Stimulated activated CD8-positive, alpha-beta memory T cell treated with anti-CD3 and anti-CD28 coated beads, Interleukin-15, amount 100 ng/mL, for 1 hour (primary cell): ENCODE measurements around the gene GBF1.

Experiments used
- DNase-seq: peaks from one replicate; pipeline ENCODE4 v3.0.0-alpha.2; 2020; ENCODE audit warnings: low read depth

Gene GBF1

DNA sequence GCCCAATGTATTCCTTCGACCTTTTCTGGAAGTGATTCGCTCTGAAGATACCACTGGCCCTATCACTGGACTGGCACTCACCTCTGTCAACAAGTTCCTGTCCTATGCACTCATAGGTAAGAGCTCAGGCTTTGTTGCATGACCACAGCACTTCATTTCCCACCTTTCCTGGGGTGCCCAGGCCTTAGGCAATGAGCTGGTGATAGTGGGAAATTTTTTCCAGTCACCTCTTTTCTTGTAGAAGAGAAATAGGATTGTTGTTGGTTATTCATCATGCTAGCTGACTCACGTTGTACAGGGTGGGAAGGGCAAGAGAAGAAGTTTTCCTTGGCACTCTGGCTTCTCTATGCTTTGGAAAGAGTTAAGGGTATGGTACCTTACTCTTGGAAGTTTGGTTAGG is 98.7 kb downstream of the GBF1 start:
- DNase-seq = no peak

DNA sequence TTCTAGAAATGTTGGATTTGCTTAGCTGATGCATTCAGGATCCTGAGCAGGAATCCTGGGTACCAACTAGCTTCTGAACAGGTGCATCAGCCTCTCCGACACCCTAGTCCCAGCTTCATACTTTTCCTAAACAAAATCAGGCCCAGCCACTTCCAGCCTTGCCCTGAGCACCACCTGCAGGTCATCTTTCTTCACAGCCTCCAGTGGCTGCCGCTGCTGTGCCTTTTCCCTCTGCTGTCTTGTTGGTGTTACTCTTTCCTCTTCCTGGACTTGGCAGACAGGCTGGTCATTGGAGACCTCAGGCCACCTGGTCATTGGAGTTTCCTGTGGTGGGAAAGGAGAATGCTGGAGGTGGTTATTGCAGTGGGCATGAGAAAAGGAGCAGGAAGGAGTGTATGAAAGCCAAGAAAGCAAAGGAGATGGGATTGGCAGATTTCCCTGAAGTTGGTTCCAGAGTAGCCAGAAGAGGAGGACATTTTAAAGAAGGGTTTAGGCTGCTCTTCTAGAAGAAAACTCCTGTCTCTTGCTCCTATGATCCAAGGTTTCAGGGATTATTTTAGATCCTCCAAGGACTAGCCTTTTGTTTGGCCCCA is 102.0 kb downstream of the GBF1 start:
- no peak for DNase-seq

DNA sequence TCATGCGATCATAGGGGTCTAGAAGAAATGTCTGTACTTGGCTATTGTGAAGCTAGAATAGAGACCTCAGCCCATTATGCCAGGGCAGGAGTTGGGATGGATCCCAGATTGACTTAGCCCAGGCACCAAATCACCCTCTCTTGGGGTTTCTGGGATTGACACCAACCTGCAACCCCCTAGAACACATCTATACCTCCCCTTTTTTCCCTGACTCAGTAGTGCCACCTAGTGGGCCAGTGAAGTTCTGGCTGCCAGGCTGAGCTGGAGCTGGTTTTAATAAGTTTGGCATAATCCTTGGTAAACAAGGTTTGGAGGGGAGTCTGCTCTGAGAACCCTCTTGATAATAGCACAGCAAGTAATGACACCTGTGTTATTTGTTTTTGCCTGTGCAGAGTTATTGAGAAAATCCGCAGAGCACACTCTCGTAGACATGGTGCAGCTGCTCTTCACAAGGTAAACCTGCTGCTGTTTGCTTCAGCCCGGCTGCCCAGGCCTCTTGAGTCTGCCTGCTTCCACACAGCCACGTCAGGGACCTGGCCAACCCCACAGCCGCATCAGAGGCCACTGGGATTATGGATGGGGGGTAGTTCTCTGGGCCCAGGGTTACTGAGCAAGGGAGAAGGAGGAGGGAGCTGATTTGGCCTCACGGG is 106.9 kb downstream of the GBF1 start:
- peak; percentile 68 for DNase-seq

DNA sequence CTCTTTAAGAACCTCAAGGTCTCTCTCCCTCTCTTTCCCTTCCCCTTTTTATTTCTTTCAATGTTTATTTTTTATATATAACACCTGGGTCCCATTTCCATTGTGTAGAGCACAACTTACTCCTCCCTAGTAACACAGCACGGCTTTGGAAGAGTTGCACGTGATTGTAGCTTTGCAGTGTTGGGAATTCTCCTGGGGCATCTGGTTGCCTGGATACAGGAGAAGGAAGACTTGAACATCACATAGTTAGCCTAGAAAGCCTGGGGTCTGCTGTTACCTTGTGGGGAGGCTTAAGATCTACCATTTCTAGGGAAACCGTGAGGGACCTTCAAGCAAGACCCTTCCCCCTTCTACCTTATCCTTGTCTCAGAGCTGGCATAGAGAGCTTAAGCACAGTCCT is 109.1 kb downstream of the GBF1 start:
- no peak for DNase-seq

DNA sequence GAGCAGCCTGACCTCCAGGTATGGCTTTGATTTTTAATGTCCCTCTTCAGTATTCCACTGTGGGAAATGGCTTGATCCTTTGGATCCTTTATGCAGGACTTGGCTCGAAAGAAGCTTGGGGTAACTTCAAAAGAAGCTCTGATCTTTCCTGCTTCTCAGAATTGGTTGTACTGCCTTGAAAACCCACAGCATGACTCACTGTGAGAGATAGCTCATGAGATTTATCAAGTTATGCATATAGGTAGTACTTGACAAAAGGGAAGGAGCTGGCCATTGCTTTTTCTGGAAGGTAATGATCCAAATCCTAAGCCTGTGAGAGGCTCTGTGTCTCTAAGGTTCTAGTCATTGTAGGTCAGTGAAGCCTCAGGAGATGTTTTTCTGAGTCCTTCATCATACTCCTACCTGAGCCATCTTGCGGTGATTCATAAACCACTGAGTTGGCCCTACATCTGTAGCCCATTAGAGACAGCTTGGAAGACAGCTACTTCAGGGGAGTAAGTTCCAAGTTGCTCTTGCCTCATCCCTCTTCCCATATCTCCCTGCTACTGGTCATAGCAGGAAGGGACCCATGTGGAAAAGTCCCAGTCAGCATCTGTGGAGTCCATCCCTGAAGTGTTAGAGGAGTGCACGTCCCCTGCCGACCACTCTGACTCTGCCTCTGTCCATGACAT is 113.5 kb downstream of the GBF1 start:
- no peak for DNase-seq

DNA sequence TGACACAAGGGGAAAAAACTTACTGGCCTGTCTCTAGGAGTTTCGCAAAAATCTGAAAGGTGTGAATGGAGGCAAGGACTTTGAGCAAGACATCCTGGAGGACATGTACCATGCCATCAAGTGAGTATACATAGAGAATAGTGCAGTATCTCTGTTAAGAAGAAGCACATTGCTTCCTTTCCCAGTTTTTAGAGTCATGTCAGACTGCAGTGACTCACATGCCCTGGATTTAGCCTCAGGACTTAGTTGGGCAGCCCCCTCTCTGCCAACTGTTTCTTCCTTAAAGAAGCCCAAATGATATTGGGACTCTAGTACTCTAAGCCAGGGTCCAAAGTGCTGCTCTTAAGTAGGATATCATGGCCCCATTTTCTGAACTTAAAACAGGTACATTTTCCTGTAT is 122.1 kb downstream of the GBF1 start:
- DNase-seq = no peak

DNA sequence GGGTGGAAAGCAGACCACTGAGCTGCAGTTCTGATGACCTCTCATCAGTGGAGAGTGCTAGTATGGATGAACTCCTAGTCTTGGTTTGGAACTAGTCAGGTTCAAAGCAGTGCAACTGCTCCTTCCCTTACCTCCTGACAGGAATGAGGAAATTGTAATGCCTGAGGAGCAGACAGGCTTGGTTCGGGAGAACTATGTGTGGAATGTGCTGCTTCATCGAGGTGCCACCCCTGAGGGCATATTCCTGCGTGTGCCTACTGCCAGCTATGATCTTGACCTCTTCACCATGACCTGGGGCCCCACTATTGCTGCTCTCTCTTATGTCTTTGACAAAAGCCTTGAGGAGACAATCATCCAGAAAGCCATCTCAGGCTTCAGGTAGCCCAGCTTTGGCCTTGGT is 122.7 kb downstream of the GBF1 start:
- no peak for DNase-seq

DNA sequence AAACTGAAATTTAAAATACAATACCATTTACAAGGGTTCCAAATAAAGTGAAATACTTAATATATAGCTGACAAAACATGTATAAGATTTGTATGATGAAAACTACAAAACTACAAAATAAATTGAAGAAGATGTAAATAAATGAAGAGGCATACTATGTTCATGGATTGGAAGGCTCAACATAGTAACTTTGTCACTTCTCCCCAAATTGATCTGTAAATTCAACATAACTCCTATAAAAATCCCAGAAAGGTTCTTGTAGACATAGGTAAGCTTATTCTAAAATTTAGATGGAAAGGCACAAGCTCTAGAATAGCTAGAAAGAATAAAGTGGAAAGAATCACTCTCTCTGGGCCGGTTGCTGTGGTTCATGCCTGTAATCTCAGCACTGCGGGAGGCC is 126.0 kb downstream of the GBF1 start:
- DNase-seq = no peak

DNA sequence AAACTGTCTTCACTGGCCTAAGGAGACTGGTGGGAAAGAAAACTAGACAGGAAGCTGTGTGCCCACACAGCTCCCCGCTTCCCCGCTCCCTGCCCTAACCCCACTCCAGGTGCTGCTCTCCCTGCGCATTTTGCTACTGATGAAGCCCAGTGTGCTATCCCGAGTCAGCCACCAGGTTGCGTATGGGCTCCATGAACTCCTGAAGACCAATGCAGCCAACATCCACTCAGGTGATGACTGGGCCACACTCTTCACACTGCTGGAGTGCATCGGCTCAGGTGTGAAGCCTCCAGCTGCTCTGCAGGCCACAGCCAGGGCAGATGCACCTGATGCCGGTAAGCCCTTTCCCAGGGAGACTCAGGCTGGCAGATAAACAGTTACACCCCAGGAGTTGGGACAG is 129.9 kb downstream of the GBF1 start:
- DNase-seq = no peak

DNA sequence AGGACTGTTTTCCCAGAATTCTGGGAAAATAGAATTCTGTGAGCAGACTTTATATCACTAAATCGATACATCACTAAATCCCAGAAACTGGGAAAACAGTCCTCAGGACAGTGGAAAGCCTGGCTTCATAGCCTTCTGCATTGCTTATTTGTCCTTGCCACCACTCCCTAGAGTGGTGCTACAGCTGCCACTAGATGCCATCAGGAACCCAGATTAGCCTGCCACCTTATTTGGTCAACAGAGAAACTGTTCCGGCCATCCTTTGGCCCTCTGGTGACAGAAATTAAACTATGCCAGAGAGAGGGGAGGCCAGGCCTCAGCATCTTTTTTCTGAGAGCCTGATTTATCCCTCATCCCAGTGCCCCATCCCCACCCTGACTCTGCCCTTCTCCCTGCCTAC is 130.5 kb downstream of the GBF1 start:
- no peak for DNase-seq

DNA sequence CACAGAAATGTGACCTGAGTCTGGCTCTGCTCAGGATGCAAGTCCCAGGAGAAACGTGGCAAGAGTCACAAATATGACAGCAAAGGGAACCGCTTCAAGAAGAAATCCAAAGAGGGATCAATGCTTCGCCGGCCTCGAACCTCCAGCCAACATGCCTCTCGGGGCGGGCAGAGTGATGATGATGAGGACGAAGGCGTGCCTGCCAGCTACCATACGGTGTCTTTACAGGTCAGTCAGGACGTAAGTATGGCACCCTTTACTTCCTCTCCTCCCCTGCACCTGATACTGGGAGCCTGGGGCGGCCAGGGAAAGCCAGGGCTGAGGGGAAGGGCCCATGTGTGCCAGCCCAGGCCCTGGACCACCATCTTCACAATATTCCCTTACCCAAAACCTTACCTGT is 131.6 kb downstream of the GBF1 start:
- DNase-seq = no peak

DNA sequence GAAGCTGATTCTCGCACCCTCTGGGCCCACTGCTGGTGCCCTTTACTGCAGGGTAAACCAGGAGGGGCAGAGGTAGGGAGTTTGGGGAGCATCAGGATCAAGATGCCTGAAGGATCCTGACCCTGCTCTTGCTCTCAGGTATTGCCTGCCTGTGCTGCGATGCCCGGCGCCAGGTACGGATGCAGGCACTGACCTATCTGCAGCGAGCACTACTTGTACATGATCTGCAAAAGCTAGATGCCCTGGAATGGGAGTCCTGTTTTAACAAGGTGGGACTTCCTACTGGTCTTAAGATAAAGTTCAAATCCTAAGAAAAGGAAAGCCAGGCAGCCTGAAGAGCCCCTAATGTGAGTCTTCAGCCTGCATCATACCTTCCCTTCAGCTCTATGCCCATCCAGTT is 134.1 kb downstream of the GBF1 start:
- no peak for DNase-seq

DNA sequence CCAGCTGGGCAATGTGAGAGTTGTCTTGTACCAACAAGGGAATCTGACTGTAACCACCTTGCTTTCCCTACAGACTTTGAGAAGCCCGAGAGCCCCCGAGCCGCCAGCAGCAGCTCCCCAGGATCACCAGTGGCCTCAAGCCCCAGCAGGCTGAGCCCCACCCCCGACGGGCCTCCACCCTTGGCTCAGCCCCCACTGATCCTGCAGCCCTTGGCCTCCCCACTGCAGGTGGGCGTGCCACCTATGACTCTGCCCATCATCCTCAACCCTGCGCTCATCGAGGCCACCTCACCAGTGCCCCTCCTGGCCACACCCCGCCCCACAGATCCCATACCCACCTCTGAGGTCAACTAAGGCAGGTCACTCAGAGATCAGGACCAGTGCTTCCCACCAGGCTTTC is 136.7 kb downstream of the GBF1 start:
- no peak for DNase-seq

DNA sequence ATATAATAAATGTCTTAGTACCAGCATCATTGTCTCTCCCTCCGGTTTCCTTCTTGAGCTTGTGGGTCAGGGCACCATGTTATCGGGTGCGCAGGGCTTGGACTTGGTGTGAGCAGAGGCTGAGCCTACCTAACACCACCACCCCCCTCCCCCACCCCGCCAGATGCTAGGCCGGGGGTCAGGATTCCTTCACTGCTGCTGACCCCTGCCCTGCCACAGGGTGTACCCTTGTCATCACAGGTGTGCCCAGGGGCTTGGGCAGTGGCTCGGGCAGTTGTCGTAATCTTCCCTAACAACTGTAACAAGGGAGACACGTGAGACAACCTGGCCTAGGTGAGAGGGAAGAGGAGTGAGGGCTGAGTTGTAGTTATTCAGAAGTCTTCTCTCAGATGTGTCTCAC is 137.5 kb downstream of the GBF1 start:
- DNase-seq = no peak

DNA sequence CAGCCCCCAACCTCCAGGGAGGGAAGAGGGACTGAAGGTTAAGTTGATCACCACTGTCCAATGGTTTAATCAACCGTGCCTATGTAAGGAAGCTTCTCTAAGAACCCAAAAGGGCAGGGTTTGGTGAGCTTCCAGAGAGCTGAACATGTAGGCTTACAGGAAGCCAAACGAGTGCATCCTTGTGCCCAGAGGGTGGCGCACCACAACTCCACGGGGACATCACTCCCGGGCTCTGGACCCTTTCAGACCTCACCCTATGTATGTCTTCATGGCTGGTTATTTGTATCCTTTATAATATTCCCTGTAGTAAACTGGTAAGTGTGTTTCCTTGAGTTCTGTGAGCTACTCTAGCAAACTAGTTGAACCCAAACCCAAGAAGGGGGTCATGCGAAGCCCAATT is 138.7 kb downstream of the GBF1 start:
- no peak for DNase-seq

DNA sequence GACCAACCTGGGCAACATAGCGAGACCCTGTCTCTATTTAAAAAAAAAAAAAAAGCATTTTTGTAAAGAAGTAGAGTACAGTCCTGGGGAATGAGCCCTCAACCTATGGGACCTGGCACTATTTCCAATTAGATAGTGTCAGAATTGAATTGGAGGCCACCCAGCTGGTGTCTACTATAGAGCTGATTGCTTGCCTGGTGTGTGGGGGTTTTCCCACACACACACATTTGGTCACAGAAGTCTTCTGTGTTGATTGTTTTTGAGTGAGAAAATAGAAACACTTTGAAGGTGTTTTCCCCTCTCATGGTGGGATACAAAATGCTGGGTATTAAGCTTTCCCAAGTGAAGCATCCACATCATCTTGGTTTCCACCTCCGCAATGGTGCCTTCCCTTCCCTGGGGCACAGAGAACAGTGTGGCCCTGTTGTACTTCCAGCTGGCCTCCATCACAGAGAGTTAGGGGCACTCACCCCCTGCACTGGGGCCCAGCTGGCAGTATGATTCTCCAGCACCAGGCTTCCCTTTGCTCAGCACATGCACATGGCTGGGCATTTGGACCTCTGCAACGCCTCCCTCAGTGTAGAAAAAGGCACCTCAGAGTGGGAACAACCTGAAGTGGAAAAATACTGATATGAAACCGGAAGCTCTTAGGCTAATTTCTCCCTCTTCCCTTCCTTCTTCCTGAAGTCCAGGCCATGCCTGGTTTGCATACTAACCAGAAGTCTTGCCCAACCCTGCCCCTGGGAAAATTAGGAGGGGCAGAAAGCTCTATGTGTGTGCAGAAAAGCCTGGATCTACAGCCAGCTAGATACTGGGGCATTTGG is 139.5 kb downstream of the GBF1 start:
- no peak for DNase-seq

DNA sequence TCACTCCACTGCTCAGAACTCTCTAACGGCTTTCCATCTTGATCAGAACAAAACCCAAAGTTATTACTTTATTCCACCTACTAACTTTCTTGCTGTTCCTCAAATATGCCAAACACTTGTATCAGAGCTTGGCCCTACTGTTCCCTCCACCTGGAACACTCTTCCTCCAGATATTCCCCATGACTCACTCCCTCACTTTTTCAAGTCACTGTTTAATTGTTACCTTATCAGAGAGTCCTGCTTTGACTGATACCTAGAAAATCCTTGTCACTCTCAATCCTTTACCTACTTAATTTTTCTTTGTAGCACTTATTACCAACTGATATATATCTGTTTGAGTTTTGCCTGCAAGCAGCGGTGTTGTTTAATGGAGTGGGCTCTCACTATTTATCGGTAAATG is 144.6 kb downstream of the GBF1 start:
- DNase-seq = no peak

DNA sequence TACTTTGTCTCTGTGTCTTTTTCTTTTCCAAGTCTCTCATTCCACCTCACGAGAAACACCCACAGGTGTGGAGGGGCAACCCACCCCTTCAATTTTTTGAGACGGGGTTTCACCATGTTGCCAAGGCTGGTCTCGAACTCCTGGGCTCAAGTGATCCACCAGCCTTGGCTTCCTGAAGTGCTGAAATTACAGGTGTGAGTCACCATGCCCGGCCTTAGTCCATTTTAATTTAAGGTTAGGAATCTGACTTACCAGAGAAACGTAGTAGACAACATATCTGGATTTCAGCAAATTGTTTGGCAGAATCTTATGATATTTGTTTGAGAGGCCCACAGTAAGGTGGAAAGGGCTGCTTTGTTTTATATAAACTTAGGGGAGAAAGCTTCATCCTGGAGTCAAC is 147.0 kb downstream of the GBF1 start:
- no peak for DNase-seq

DNA sequence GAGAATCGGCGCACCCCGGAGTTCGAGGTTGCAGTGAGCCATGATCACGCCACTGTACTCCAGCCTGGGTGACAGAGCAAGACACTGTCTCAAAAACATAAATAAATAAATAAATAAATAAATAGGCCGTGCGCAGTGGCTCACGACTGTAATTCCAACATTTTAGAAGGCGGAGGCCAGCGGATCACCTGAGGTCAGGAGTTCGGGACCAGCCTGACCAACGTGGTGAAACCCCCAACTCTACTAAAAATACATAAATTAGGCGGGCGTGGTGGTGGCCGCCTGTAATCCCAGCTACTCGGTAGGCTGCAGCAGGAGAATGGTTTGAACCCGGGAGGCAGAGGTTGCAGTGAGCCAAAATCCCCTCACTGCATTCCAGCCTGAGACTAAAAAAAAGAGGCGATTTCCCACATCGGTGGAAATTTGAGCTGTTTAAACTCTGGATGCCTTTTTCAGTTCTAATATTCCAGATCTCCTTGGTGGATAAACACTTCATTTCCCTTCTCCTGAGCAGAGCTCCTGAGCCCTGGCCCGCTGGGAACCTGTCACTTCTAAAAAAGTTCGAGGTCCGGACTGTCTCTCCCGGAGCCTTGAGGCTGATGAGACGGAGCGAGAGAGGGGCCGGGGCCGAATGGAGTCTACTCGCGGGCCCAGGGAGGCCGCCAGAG is 148.2 kb downstream of the GBF1 start:
- no peak for DNase-seq

DNA sequence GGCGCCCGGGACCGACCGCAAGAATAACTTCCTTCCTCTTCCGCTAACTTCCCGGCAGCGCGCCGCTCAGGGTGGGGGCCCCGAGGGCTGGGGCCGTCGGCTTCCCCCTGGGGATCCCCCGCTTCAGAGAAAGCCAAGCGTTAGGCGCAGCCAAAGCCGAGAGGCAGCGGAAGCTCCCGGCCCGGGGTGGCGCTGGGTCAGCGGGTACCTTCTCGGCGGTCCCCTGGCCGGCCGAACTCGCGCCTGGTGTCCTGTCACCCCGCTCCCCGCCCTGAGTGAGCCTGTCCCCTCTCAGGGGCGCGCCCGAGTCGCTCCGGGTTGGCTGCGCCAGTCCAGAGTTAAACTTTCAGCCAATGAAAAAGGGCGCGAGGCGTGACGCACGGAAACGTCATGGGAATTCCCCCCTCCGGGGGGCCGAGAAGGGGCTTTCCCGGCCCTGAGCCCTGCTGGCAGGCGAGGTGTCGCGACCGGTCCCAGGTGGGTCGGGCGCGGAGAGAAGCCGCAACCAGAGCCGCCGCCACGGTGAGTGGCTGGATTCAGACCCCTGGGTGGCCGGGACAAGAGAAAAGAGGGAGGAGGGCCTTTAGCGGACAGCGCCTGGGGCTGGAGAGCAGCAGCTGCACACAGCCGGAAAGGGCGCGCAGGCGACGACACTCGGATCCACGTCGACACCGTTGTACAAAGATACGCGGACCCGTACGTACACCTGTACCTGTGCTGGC is 148.9 kb downstream of the GBF1 start:
- peak; percentile 100 for DNase-seq

DNA sequence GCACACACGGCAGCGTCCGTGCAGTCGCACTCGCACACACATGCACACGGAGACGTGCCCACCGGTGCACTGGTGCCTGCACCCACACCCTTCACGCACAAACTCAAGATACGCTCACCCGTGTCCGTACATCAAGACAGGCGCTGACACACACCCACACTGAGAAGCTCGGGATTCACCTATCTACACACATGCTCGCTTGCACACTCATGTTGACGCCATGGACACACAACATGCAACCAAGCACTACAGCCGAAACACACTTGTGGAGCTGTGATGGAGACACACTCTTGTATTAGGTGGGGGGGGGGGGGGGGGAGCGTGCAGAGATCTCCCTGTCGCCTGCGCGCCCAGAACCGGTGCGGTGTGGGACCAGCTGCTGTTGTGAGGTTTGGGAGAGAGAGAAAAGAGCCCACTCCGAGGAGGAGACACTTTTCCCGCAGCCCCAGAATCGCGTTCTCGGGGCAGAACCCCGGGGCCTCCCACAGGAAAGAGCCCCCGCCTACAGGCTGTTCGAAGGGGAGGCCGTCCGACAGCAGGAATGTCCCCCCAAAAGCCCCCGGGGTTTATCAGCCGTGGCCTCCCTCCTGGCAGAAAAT is 149.6 kb downstream of the GBF1 start:
- DNase-seq = no peak
